SU-DHL-6 (cell line): ENCODE results near the gene KCNB1.

Experiments
- H2AFZ ChIP-seq: fragments of 200-600 bp; sonication (generic); 2 replicates; pipeline ENCODE4 v1.6.1; 2014; ENCODE audit warnings: low read depth, mild to moderate bottlenecking, moderate library complexity, mixed read lengths, antibody characterized with exemption, low read length; ENCODE audit not compliant: severe bottlenecking
- H3F3A ChIP-seq: fragments of 200-600 bp; shearing (Covaris generic); 2 replicates; pipeline ENCODE4 v1.6.0; 2016; ENCODE audit warnings: antibody characterized with exemption, mild to moderate bottlenecking; ENCODE audit not compliant: insufficient read depth
- H3K27ac ChIP-seq: fragments of 200-600 bp; sonication (generic); 2 replicates; pipeline ENCODE4 v1.5.1; 2016; ENCODE audit warnings: low read depth, mild to moderate bottlenecking, low read length, moderate library complexity, mixed read lengths
- H3K27me3 ChIP-seq: fragments of 200-600 bp; sonication (generic), shearing (Covaris generic); 2 replicates; pipeline ENCODE4 v1.6.0; 2014; ENCODE audit warnings: mild to moderate bottlenecking, low read length
- H3K36me3 ChIP-seq: fragments of 200-600 bp; sonication (generic); 2 replicates; pipeline ENCODE4 v1.6.1; 2014; ENCODE audit warnings: mild to moderate bottlenecking, low read length, mixed read lengths
- H3K4me2 ChIP-seq: fragments of 300-600, 200-600 bp; shearing (Covaris generic), sonication (generic); 2 replicates; pipeline ENCODE4 v1.6.0; 2014; ENCODE audit warnings: low read length, low read depth, mild to moderate bottlenecking; ENCODE audit not compliant: poor library complexity, severe bottlenecking
- H3K4me3 ChIP-seq: fragments of 200-600 bp; sonication (generic); 2 replicates; pipeline ENCODE4 v1.5.1; 2014; ENCODE audit warnings: antibody characterized with exemption, low read length, mild to moderate bottlenecking, mixed read lengths; ENCODE audit not compliant: insufficient read depth, poor library complexity, severe bottlenecking
- H3K79me2 ChIP-seq: fragments of 200-600 bp; sonication (generic); 2 replicates; pipeline ENCODE4 v1.6.1; 2014; ENCODE audit warnings: mild to moderate bottlenecking, low read length, moderate library complexity; ENCODE audit not compliant: insufficient read depth
- H3K9ac ChIP-seq: fragments of 200-600 bp; sonication (generic); 2 replicates; pipeline ENCODE4 v1.7.0; 2014; ENCODE audit warnings: mild to moderate bottlenecking, low read length
- H3K9me2 ChIP-seq: fragments of 200-600 bp; sonication (generic); replicated peaks from 2 replicates; pipeline ENCODE4 v1.6.1; 2014; ENCODE audit warnings: low read length; ENCODE audit not compliant: insufficient read depth
- H3K9me3 ChIP-seq: fragments of 200-600 bp; sonication (generic); 2 replicates; pipeline ENCODE4 v1.6.1; 2014; ENCODE audit warnings: low read length, mixed read lengths; ENCODE audit not compliant: insufficient read depth
- H4K20me1 ChIP-seq: fragments of 200-600 bp; sonication (generic); 2 replicates; pipeline ENCODE4 v1.6.1; 2014; ENCODE audit warnings: low read depth, mild to moderate bottlenecking, antibody characterized with exemption, low read length, moderate library complexity, mixed read lengths
- EZH2phosphoT487 ChIP-seq: fragments of 200-600 bp; sonication (generic), shearing (Covaris generic); conservative IDR thresholded peaks from 2 replicates; pipeline ENCODE4 v1.6.1; 2018; ENCODE audit warnings: mild to moderate bottlenecking, antibody characterized with exemption, low read length, moderate library complexity, mixed read lengths
- TF ChIP-seq, protein P1 (sequence below): fragments of 200-600 bp; sonication (generic); IDR thresholded peaks from one replicate; pipeline ENCODE4 v1.5.1; 2017; ENCODE audit warnings: antibody characterized with exemption, mild to moderate bottlenecking, low read length, moderate library complexity; ENCODE audit not compliant: insufficient read depth, poor library complexity, severe bottlenecking

KCNB1 gene

GRCh38 chr20:49394264-49394663 lies 88.2 kb downstream of the KCNB1 start:
- no peaks in the 10 kb centered on the region for H3K79me2 ChIP-seq
- no peaks in the 10 kb centered on the region for H3K9me3 ChIP-seq
- no peaks in the 10 kb centered on the region for H3K27me3 ChIP-seq
- no peak overlapping the region for H2AFZ ChIP-seq
- no peak overlapping the region for H3K4me2 ChIP-seq
- no peaks in the 10 kb centered on the region for H4K20me1 ChIP-seq
- H3K4me3 ChIP-seq = no peak overlapping the region
- no peaks in the 10 kb centered on the region for H3F3A ChIP-seq
- TF ChIP-seq EZH2phosphoT487 = no peak
- TF ChIP-seq, protein P1, sequence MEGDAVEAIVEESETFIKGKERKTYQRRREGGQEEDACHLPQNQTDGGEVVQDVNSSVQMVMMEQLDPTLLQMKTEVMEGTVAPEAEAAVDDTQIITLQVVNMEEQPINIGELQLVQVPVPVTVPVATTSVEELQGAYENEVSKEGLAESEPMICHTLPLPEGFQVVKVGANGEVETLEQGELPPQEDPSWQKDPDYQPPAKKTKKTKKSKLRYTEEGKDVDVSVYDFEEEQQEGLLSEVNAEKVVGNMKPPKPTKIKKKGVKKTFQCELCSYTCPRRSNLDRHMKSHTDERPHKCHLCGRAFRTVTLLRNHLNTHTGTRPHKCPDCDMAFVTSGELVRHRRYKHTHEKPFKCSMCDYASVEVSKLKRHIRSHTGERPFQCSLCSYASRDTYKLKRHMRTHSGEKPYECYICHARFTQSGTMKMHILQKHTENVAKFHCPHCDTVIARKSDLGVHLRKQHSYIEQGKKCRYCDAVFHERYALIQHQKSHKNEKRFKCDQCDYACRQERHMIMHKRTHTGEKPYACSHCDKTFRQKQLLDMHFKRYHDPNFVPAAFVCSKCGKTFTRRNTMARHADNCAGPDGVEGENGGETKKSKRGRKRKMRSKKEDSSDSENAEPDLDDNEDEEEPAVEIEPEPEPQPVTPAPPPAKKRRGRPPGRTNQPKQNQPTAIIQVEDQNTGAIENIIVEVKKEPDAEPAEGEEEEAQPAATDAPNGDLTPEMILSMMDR = no peak
- H3K9me2 ChIP-seq = no peaks in the 10 kb centered on the region
- no peak overlapping the region for H3K27ac ChIP-seq
- H3K9ac ChIP-seq = no peak overlapping the region
- no peaks in the 10 kb centered on the region for H3K36me3 ChIP-seq

DNA sequence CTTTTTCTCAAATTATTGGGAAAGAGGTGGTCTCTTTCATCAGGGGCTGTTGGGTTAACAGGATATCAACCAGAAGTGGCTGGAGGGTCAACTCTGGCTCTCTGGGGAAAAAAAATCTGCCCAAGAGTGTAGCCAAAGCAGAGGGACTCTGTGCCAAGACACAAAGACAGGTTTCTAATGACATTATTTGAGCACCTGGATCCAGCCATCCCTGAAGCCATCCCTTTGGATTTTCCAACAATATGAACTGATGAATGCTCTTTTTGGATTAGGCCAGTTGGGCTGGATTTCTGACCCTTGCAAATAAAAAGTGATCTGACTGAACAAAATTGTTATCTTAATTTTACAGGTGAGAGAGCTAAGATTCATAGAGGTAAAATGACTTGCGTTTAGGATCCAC lies 88.7 kb downstream of the KCNB1 start:
- H3K79me2 ChIP-seq = no peaks in the 10 kb centered on the region
- H3K27me3 ChIP-seq = no peaks in the 10 kb centered on the region
- no peaks in the 10 kb centered on the region for H3K36me3 ChIP-seq
- H4K20me1 ChIP-seq = no peaks in the 10 kb centered on the region
- no peaks in the 10 kb centered on the region for H3F3A ChIP-seq
- H3K4me3 ChIP-seq = no peak overlapping the region
- TF ChIP-seq, protein P1 = no peak
- TF ChIP-seq EZH2phosphoT487 = no peak
- H3K9me3 ChIP-seq = no peaks in the 10 kb centered on the region
- H3K9me2 ChIP-seq = no peaks in the 10 kb centered on the region
- H2AFZ ChIP-seq = no peak overlapping the region
- no peak overlapping the region for H3K27ac ChIP-seq
- H3K9ac ChIP-seq = no peak overlapping the region
- H3K4me2 ChIP-seq = no peak overlapping the region

- no peaks in the 10 kb centered on the region for H3K9me3 ChIP-seq
- H3K36me3 ChIP-seq = no peaks in the 10 kb centered on the region
- H3K4me2 ChIP-seq = no peak overlapping the region
- TF ChIP-seq, protein P1 = no peak
- no peak for TF ChIP-seq EZH2phosphoT487
- H3F3A ChIP-seq = no peaks in the 10 kb centered on the region
- H3K27me3 ChIP-seq = no peaks in the 10 kb centered on the region
- no peaks in the 10 kb centered on the region for H4K20me1 ChIP-seq
- H3K9ac ChIP-seq = no peak overlapping the region
- H3K27ac ChIP-seq = no peak overlapping the region
- no peaks in the 10 kb centered on the region for H3K9me2 ChIP-seq
- H3K79me2 ChIP-seq = no peaks in the 10 kb centered on the region
- H2AFZ ChIP-seq = no peak overlapping the region
- no peak overlapping the region for H3K4me3 ChIP-seq
Observed at GRCh38 chr20:49392745-49393144, 89.7 kb downstream of the KCNB1 start.
